NCI-H1417 treated with DMSO at 0.1 percent for 48 hours (cell line): ENCODE data around the gene GPR84.

Experiments
- DNase-seq: peaks from one replicate; lab custom pipeline; 2025; lab: John Stamatoyannopoulos, UW

Gene GPR84

GRCh38 chr12:54373649-54374561 lies 9.6 kb upstream of the GPR84 start:
- DNase-seq = no peak

GRCh38 chr12:54372113-54372806 lies 8.0 kb upstream of the GPR84 start:
- no peak for DNase-seq

GRCh38 chr12:54371328-54372112 lies 7.2 kb upstream of the GPR84 start:
- no peak for DNase-seq

- no peak for DNase-seq
Measured at GRCh38 chr12:54370171-54370730, 6.0 kb upstream of the GPR84 start.

GRCh38 chr12:54369597-54370131 lies 5.4 kb upstream of the GPR84 start:
- DNase-seq = no peak

DNA sequence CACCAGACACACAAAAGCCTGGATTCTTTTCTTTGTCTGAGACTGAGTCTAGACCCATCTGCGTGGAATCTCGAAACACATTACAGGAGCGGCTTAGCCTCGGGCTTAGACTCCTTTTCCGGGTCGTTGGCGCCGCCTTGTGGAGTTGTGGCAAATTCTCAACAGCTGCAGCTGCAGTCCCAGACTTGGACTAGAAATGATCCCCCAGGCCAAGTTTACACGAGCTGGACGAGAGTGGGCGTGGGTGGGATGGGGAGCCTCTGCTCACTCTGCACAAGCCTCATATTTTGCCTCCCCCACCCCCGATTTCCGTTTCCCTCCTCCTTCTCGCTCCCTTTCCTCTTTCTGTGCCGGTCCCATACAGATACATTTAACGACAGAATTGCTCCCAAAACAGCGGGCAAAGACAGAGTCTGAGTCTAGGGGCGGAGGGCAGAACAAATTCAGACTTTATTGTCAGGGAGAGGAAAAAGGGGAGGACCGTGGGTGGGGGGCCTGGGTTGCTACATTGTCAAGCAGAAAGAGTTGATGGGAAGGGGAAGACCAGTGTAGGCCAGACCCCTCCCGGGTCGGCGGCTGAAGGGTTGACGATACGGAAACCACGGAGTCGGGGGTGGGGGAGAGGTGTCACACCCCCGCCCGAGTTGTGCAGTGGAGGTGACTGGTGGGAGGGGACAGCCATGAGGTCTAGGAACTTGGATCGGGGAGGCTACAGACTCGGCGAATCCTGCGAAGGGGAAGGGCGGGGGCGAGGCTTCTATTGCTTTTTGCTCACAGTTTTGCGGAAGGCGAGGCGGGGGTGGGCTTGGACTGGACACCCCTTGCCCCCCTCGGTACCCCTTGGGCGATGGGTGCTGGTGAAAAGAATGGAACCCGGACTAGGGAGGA lies 4.7 kb upstream of the GPR84 start:
- no peak for DNase-seq

DNA sequence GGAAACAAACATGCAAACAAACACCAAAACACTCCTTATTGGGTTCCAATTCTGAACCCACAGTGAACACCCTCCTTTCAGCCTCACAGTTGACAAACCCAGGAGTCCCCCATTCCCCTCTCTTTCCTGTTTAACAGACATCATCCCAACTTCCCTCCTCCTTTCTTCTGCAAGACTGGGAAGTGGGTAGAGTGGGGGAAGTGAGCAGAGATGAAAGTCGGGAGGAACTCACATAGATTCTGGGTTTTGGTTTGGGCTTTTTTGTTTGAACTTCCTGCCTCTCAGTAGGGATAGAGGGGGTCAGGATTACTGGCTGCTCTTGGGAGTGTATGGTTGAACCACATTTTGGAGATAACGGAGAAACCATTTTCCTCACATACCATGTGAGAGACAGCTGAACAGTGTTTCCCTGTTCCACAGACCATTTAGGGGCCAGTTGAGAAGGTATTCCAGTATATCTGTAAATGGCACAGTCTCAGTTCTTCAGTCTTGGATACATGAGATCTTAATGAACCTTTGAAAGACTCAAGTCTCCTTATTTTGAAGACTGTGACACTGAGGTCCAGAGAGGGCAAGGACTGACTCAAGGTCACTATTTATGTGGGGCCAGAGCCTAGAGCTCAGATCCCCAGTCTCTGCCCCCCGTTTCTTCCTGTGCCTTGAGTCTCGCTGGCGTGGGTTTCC lies 3.9 kb upstream of the GPR84 start:
- no peak for DNase-seq

GRCh38 chr12:54363618-54364017 lies 668 bp downstream of the GPR84 start:
- no peak for DNase-seq

GRCh38 chr12:54363047-54363446 lies 1.2 kb downstream of the GPR84 start:
- no peak for DNase-seq

DNA sequence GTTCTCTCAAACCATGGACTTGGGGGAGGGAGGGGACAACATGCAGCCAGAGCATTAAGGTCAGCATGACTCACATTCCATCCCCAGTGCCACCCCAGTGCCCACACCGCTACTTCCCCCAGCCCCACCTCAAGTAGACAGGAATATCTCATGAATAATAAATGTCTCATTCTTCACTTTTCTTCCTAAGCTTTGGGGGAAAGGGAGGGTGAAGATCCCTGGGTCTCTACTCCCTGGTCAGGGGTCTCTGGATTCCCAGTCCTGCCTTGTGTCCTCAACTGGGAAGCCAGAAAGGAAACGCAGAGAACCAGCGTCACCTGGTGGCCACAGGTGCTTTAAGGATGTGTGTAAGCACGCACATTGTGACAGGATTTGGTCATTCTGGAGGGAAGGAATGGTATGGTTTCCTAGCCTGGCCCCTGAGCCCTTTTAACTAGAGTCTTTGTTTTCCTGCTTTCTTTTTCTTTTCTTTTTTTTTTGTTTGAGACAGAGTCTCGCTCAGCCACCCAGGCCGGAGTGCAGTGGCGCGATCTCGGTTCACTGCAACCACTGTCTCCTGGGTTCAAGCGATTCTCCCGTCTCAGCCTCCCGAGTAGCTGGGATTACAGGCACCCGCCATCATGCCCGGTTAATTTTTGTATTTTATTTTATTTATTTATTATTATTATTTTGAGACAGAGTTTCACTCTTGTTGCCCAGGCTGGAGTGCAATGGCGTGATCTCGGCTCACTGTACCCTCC lies 3.4 kb downstream of the GPR84 start:
- no peak for DNase-seq

GRCh38 chr12:54359762-54360351 lies 4.4 kb downstream of the GPR84 start:
- no peak for DNase-seq

DNA sequence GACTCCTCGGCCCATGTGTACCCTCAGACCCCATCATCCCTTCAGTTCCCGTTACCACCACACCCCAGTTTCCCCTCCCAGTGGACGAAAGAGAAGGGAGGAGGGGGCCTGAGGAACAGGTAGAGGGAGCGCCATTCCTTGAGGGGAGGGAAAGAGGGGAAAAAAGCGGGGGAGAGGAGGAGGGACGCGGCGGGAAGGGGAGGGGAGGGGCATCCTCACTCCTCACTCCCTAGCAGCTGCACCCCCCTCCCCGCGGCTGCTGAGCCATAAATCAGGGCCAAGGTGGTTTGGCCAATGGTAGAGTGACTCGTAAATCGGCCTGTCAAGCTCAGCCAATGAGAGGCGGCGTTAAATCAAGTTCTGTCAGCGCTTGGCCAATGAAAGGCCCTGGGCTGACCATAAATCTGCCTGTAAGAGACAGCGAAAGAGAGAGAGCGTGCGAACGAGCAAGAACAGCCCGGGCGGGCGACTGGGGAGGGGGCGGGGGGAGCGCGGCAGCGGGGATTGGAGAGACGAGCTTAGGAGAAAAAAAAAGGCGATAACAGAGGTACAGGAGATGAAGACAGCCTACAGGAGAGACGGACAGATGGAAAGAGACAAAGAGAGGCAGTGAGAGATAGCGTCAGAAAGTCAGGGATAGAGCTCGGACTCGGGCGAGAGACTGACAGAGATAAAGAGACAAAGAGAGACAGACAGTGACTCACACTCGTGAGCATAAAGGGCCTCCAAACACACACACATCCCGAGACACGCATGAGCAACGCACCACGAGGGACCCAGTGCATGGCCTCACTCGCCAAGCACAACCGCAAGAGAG lies 5.1 kb downstream of the GPR84 start:
- peak; percentile 98 for DNase-seq

DNA sequence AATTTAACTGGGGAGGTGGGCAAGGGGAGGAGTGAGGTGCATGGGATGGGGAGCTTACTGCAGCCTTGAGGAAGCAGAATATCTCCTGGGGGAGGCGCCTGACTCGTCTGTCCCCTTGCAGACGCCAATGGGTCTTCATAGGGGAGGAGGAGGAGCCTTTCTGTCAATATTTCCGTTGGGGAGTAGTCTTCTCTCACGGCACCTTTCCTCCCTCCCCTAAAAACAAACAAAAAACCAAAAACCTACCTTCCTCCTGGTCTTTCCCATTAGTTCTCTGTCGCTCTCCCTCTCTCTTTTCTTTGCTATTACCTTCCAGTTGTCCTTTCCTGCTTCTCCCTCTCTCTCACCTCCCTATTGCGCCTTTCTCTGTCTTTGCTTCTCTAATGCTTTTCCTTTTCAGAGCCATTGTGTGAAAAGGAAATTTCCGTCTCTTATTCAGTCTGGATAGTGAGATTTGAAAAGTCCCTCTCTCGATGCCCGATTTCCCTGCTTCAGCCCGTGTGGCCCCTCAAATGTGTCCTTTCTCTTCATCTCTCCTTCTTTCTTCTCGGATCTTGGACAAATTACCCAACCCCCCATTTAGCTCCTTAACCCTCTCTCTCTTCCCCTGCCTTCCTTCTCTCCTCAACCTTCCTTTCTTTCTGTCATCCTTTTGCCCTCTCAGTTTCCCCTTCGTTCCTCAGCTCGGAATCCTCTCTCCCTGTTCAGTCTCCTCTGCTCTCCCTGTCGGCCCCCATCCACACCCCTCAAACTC lies 5.9 kb downstream of the GPR84 start:
- peak; percentile 49 for DNase-seq

DNA sequence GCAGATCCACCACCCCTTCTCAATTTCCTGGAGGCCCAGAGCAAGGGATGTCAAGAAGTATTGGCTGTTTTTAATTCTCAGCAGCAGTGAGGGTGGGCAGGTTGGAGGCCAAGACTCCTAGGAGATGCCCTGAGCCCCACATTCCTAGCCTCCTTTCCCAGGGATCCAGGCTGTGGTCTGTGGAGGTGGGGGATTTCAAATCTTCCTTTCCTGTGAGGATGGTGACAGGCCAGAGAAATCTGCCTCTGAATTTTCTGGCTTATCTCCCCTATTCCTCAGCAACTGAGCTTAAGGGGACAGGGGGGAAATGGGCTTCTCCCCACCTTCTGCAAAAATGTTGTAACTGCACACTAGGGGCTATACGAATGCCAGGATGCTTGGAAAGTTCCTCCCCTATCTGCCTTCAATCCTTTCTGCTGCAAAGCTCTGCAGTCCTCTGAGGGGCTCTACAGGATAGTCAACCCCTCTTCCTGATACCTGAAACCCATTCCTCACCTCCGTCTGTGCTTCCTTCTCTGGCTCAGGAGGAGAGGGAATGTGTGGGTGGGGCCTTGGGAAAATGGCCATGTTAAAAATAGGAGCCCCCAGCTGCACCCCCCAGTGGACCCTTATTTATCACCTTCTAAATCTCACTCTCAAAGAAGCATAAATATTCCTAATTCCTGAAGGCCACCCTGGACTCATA lies 6.6 kb downstream of the GPR84 start:
- no peak for DNase-seq

- no peak for DNase-seq
Measured at GRCh38 chr12:54356951-54357356, 7.3 kb downstream of the GPR84 start.

- DNase-seq = no peak
Measured at GRCh38 chr12:54356228-54356627, 8.1 kb downstream of the GPR84 start.
